Brain microvascular endothelial cell (primary cell): ENCODE data around the gene HS6ST3.

Experiments used
- DNase-seq: peaks from one replicate; pipeline ENCODE4 v3.0.0-alpha.2; 2020
- H3K27ac ChIP-seq: fragments of 250-450 bp; sonication (Bioruptor Pico); 2 replicates; pipeline ENCODE4 v1.5.1; 2020; ENCODE audit warnings: mild to moderate bottlenecking, moderate library complexity
- H3K27me3 ChIP-seq: fragments of 250-450 bp; sonication (Bioruptor Pico); replicated peaks from 2 replicates; pipeline ENCODE4 v1.5.1; 2020; ENCODE audit warnings: mild to moderate bottlenecking
- H3K36me3 ChIP-seq: fragments of 250-450 bp; sonication (Bioruptor Pico); replicated peaks from 2 replicates; pipeline ENCODE4 v1.5.1; 2020; ENCODE audit warnings: mild to moderate bottlenecking
- H3K4me3 ChIP-seq: 2 replicates; pipeline ENCODE4 v1.5.1; 2011; ENCODE audit warnings: low read depth, mild to moderate bottlenecking, control low read depth, low read length, moderate library complexity
- CTCF ChIP-seq: IDR thresholded peaks from 2 replicates; pipeline ENCODE4 v1.5.1; 2011; ENCODE audit warnings: low read depth, mild to moderate bottlenecking, moderate library complexity, low read length, control low read depth, inconsistent platforms; ENCODE audit errors: missing control alignments
- in situ Hi-C: cut with HindIII; loops from 2 replicates; pipeline ENCODE4 v1.10.0; 2017; ENCODE audit warnings: low sequenced_read_pairs, low pct_ligation_motif_present

HS6ST3 gene

DNA sequence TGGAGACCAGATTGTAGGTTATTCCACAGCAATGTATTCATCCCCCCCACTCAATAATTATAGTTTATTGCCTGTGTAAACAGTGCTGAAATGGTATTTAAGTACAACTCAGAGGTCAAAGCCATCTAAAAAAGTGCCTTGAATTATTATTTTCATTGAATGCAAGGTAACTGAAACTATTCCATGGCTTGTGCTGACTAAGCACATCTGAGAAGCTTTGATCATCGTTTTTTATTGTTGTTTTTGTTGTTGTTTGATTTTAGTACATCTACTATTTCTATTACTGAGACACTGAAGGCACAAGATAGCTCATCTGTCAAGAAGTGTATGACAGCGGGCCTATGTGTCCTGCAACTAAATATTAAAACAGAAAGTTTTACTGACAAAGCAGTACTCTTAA is 596.4 kb downstream of the HS6ST3 start:
- H3K27ac ChIP-seq = no peak overlapping the region
- no peaks in the 10 kb centered on the region for H3K36me3 ChIP-seq
- H3K27me3 ChIP-seq = no peaks in the 10 kb centered on the region
- in situ Hi-C loops = no loop called here
- no peak overlapping the region for H3K4me3 ChIP-seq
- DNase-seq = no peak
- no peak for TF ChIP-seq CTCF

DNA sequence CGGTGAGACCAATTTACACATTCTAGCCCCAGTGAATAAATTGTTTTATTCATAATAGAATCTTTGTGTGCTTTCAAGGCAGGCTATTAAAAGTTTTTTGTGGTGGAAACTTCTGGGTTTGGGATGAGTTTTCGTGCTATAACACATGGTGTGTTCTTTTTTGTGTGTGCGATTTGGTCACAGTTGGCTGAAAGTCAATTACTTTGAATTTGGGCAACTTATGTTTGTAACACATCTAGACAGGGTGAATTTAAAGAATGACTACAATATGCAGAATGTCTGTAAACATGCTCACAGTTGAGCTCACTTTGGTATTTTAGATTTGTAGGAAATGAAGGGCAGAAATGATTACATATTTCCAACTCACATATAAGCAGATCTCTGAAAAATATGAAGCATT is 597.3 kb downstream of the HS6ST3 start:
- Histone ChIP-seq H3K4me3 (no peak overlapping the region), H3K36me3 (no peaks in the 10 kb centered on the region), H3K27ac (no peak overlapping the region), H3K27me3 (no peaks in the 10 kb centered on the region)
- TF ChIP-seq CTCF = no peak
- DNase-seq = no peak
- in situ Hi-C loops = no loop called here

GRCh38 chr13:96690998-96691397 is 601.1 kb downstream of the HS6ST3 start:
- TF ChIP-seq CTCF = no peak
- Histone ChIP-seq H3K36me3 (no peaks in the 10 kb centered on the region), H3K27ac (no peak overlapping the region), H3K4me3 (no peak overlapping the region), H3K27me3 (no peaks in the 10 kb centered on the region)
- in situ Hi-C loops = no loop called here
- DNase-seq = no peak

- no peak for TF ChIP-seq CTCF
- no peak overlapping the region for H3K27ac ChIP-seq
- no peaks in the 10 kb centered on the region for H3K36me3 ChIP-seq
- DNase-seq = no peak
- H3K4me3 ChIP-seq = no peak overlapping the region
- H3K27me3 ChIP-seq = no peaks in the 10 kb centered on the region
- in situ Hi-C loops = no loop called here
These were observed 606.5 kb downstream of the HS6ST3 start for GRCh38 chr13:96696389-96696900.

DNA sequence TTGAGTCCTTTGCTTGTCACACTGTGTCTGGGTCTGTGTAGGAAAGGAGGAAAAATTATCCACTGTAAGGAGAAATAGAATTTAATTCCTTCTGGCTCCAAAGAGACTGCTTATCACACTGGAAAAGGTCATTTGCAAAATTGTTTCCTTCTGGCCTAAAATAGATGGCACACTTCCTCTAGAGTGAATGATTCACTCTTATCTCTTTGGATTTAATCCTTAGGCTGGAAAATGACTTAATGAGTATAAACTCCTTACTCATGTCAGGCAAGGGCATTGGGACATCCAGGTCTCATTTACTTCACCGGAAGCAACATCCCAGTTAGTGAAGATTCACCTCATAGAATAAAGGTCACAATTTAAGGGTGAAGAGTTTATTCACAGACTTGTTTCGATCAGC is 610.8 kb downstream of the HS6ST3 start:
- TF ChIP-seq CTCF = no peak
- in situ Hi-C loops = no loop called here
- DNase-seq = no peak
- Histone ChIP-seq H3K27me3 (no peaks in the 10 kb centered on the region), H3K27ac (no peak overlapping the region), H3K36me3 (no peaks in the 10 kb centered on the region), H3K4me3 (no peak overlapping the region)

- in situ Hi-C loops = no loop called here
- no peak overlapping the region for H3K27ac ChIP-seq
- no peak overlapping the region for H3K4me3 ChIP-seq
- H3K36me3 ChIP-seq = no peaks in the 10 kb centered on the region
- no peaks in the 10 kb centered on the region for H3K27me3 ChIP-seq
- TF ChIP-seq CTCF = no peak
- DNase-seq = no peak
These were observed 617.2 kb downstream of the HS6ST3 start for GRCh38 chr13:96707146-96707545.
